GM19099 (cell line): ENCODE measurements around the gene ZNF248.

Experiments used
- POLR2A ChIP-seq: IDR thresholded peaks from 3 replicates; pipeline ENCODE4 v1.6.1; 2011; ENCODE audit warnings: low read depth; ENCODE audit not compliant: insufficient read length; ENCODE audit errors: extremely low read depth

ZNF248 gene

DNA sequence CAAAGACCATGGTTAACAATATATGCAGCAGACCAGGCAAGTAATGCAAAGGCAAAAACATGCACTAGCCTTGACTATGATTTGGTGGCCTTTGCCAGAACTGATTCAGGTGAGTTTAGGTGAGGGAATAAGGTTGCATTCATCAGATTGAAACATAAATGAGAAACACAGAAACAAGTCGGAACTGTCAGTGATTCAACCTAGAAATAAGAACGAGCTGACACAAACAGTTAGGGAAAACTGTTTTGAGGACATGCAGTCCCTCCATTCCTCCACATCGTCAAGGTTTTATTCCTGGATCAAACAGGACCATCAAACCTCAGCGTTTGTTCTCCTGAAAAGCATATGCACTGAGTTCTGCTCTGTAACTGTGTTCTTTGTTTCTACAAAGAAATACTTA, 1.8 kb downstream of the ZNF248 start:
- no peak for TF ChIP-seq POLR2A

DNA sequence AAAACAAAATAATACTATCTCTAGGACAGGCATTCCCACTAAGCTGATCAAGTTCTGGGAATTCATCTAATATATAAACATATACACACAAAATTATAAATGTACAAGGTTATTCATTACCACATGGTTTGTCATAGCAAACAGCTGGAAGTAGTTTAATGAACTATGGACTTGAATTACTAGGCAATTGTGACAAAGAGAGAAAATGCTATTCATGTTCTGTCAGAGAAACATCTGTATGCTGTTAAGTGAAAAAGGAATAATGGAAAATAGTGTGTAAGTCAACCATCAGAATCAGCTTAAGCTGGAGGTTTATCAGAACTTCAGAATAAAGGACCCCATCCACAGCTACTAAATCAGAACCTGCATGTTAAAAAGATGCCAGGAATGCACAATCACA, 2.8 kb downstream of the ZNF248 start:
- TF ChIP-seq POLR2A: no peak

DNA sequence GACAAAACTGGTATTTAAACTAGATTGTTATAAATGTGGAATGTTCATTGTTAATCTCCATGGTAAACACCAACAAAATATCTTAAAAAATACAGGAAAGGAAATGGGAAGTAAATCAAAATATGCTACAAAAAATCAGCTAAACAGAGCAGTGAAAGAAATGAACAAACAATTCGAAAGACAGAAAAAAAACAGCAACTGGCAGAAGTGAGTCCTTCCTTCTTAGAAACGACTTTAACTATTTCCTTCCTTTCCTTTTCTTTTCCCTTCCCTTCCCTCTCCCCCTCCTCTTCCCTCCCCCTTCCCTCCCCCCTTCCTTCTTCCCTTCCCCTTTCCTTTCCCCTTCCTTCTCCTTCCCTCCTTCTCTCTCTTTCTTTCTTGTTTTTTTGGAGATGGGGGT, 12.8 kb downstream of the ZNF248 start:
- TF ChIP-seq POLR2A: no peak

DNA sequence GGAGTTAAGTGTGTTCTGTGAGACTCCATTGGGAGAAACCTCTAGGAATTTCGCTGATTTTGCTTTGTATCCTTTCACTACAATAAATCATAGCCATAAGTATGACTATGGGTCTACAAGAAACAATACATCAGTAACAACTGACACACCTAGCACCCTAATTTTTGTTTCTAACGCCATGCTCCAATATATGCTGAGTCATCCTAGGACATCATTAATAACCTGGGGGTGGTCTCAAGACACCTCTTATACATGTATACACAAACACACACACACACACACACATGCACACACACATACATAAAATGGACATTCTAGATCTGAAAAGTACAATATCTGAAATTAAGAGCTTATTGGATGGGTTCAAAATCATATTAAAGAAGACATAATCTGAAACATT, 18.2 kb downstream of the ZNF248 start:
- no peak for TF ChIP-seq POLR2A

DNA sequence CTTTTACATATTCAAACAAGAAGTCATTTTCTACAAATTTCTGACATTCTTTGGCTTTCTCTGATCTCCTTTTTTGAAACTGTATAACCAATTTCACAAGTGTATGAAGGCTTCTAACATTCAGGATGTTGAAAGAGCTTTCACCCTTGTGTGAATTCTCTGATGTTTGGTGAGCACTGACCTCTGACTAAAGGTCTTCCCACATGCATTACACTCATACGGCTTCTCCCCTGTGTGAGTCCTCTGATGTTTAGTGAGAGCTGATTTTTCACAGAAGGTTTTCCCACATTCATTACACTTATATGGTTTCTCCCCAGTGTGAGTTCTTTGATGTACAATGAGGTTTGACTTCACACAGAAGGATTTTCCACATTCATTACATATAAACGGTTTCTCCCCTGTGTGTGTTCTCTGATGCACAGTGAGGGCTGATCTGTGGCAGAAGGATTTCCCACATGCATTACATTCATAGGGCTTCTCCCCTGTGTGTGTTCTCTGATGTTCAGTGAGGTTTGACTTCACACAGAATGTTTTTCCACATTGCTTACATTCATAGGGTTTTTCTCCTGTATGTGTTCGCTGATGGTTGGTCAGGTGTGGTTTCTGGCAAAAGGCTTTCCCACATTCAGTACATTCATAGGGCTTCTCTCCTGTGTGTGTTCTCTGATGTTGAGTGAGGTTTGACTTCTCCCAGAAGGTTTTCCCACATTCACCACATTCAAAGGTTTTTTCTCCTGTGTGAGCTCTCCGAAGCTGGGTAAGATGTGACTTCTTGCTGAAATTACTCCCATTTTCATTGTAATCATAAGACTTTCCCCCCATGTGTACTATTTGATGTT, 25.7 kb downstream of the ZNF248 start:
- no peak for TF ChIP-seq POLR2A

DNA sequence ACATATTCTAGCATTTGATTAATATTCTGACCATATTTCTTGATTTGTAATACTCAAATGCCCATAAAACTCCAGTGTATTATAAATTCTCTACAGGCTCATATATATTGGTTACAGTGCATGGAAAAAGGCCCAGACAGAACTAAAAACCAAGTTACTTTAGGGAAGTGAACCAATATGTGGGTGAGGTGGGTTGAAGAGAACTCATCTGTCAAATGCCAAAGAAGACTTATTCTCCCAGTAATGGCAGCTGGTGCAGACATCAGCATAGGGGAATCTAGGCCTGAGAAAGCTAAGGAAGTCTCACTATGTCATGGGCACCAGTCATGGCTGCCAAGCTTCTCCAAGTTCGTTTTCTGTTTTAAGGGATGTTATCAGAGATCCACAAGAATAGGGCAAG, 30.6 kb downstream of the ZNF248 start:
- no peak for TF ChIP-seq POLR2A

DNA sequence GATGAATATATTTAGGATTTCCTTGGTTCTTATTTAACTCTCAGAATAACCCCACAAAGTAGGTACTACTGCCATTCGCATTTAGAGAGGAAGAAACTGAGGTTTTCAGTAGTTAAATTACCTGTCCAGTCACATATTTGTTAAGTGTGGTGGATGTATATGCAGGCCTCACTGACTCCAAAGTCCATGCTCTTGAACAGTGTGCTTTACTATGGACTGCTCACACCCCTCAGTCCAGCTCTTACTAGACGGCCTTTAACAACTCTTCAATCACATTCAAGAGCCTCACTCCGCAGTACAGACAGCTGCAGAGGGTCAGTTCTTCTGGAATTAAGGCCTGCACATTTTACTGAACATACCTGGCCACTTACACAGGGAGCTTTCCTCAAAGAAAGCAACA, 36.2 kb downstream of the ZNF248 start:
- TF ChIP-seq POLR2A: no peak

DNA sequence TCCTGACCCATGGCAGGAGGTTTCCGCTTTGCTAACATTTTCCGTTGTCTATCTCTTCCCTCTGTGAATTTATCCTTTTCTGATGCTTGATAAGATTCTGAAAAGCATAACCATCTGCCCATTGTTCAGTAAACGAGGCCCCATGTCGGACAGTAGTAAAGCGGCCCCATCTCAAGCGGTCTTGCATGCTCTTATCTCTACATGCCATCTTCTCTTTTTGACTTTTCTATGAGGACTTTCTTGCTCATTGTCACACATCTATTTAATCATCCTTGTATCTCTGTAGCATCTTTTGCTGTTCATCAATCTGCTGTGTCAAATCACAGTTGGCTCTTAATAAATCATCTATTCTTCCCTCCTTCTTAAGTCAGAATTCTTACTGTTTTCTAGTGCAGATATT, 37.6 kb downstream of the ZNF248 start:
- no peak for TF ChIP-seq POLR2A

DNA sequence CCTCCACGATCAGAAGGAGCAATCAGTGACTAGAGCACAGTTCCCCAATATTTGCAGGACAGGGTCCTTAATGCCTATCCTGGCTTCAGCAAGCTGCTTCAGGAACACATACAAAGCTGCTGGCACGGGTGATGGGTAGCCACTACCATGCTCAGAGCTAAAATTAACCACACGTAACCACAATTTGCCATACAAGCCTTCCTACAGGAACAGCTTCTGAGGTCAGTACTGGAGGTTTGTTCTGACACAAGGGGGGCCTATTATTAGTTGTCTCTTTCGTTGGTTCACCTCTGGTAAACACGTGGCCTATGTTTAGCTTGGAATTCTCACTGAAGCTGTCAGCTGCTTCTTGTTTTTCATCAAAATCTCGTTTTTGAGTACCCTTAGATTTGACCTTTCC, 41.1 kb downstream of the ZNF248 start:
- TF ChIP-seq POLR2A: no peak

DNA sequence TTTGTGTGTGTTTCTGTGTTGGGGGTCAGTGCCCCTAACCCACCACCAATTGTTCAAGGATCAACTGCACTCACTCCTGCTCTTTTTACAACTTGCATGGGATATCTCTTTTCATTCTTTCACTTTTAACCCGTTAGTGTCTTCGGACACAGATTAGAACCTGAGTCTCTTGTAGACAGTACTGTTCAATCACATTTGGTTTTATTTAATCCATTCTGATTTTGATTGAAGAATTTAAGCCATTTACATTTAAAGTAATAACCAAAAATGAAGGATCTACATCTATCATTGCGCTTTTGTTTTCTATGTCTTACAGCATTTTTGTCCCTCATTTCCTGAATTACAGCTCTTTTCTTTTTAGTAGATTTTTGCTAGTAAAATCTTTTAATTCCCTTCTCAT, 43.6 kb downstream of the ZNF248 start:
- no peak for TF ChIP-seq POLR2A

DNA sequence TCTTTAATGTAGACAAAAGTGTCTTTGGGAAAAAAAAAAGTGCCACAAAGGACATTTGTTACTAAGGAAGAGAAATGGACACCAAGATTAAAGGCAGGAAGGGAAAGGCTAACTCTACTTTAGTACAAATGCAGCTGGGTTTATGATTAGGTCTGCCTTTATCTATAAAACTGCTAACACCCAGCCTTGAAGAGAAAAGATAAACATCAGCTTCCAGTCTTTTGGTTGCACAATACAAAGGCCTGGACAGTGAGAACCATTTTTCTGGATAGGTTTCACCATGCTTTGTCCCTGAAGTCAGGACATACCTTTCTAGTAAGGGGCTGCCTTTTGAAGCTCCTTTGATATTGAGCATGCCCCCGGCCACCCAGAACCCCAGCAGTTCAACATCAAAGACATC, 45.1 kb downstream of the ZNF248 start:
- TF ChIP-seq POLR2A: no peak

DNA sequence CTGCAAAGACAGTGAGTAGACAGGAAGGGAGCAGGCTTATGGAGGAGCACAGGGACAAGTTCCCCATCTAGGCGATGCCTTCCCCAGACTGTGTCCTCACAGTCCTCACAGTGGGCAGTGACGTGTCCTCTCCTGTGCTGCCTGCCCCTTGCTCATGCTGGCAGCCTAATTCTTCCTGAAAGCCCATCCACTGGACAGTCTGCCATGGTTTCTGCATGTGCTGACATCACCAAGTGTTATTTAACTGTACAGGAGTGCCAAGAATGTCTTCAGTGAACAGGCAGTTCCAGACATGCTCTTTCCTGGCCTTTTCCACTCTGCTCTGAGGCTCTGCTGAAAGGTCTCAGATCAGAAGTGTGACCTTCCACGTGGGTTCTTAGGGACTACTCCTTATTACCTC, 54.1 kb downstream of the ZNF248 start:
- no peak for TF ChIP-seq POLR2A

DNA sequence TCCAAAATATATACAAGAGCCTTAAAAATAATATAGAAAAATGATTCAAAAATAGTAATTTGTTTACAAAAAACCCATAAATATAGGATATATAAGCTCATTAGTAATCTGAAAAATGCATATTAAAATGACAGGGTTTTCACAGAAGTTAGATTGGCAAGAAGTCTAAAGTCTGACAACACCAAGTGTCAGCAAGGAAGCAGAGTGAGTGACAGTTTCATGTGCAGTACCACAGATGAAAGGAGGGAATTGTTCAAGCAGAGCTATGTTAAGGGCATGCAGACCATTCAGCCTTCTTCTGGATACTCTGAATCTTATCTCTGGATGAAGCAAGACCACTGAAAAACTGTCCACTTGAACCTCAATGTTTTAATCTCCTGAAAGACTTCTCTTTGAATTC, 55.9 kb downstream of the ZNF248 start:
- TF ChIP-seq POLR2A: no peak

DNA sequence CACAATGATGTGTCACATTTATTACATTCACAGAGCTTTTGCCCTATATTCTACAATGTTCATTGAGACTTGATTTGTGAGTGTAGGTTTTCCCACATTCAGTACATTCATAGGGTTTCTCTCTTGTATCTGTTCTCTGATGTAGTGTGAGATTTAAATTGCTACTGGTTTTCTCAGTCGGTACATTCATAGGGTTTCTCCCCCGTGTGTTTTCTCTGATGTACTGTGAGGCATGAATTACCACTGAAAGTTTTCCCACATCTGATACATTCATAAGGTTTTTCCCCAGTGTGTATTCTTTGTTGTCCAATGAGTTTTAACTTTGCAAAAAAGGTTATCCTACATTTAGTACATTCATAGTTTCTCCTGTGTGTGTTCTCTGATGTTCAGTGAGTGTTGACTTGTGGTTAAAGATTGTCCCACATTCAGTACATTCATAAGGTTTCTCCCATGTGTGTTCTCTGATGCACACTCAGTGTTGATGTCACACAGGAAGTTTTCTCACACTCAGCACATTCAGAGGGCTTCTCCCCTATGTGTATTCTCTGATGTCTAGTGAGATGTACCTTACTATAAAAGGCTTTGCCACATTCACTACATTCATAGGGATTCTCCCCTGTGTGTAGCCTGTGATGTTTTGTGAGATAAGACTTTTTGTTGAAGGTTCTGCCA, 63.0 kb downstream of the ZNF248 start:
- TF ChIP-seq POLR2A: no peak

DNA sequence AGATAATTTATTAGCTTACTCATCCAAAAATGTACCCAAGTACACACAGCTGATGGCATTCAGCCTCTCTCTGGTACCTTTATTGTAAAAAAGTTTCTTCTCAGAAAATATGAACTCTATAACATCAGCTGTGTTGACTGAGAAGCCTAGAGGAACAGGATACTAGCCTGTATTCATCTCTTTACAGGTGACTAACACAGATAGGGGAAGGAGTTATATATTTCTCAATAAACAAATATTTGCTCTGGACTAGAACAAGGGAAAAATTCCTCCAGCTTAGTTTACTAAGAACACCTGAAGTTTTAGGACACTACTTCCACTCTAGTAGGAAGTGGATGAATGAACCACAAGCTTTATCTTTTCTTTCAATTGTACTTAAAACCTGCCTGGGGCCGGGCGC, 67.8 kb downstream of the ZNF248 start:
- TF ChIP-seq POLR2A: no peak

DNA sequence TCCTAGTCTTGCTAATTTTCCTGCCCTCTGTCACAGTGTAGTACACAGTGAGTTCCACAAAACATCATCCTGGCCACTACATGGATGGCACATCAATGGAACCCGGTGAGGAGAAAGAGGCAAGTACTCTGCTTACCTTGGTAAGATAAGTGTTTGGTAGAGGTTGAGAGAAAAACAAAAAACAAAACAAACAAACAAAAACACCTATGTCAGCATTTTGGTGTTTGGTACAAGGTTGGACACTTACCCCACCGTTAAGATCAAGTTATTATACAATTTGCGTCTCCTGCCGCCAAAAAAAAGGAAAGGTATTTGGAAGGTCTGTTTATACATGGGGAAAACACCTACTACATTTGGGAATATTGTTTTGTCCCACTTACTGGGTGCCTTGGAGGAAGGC, 72.7 kb downstream of the ZNF248 start:
- TF ChIP-seq POLR2A: no peak

DNA sequence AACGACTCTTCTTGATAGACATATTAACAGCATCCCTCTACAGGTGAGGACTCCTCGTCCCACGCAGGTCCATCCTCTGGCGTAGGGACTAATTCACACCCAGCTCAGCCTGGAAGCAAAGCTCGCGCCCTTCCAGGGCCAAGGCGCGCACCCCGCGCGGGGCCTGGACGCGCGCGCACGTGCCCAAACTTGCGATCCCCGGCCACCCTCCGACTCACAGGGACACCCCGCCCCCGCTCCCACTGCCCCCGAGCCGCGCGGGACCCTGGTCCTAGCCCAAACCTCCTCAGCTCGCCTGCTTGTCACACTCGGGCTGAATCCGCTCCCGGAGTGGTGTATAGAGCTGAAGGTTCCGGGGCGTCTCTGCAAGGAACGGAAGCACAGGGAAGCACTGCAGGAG, 76.9 kb downstream of the ZNF248 start:
- no peak for TF ChIP-seq POLR2A

DNA sequence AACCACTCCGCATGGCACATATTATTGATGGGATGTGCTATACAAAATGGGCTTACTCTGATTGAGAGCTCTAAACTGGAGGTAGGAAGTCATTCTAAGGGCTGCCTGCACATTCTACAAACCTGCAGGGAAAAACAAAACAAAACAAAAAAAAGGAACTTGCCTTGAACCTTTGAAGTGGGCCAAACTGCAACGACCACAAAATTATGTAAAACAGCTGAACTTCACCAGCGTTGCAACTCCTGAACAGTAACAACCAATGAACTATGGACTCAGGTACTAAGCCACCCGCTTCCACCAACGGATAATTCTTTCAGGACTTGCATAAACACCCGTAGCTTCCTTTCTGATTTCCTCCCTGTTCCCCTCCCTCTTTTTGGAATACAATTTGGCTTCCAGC, 80.4 kb downstream of the ZNF248 start:
- TF ChIP-seq POLR2A: no peak

DNA sequence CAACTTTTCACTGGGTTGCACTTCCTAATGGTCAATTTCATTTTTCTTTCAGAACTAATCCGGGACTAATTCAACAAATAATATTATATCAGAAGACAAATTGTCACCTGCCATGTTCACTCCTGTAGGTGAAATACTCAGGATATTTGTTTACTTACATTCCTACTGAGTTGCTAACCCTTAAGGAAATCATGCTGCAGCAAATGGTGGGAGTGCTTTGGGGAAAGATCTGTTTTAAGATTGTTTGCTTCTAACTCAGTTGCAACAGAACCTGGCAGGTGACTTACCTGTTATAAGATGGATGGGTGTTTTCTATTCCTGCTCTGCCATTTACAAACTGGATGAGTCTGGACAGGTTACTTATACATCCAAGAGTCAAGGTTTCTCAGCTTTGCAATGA, 81.8 kb downstream of the ZNF248 start:
- no peak for TF ChIP-seq POLR2A
